ENCODE results near the gene APEH.

DNA sequence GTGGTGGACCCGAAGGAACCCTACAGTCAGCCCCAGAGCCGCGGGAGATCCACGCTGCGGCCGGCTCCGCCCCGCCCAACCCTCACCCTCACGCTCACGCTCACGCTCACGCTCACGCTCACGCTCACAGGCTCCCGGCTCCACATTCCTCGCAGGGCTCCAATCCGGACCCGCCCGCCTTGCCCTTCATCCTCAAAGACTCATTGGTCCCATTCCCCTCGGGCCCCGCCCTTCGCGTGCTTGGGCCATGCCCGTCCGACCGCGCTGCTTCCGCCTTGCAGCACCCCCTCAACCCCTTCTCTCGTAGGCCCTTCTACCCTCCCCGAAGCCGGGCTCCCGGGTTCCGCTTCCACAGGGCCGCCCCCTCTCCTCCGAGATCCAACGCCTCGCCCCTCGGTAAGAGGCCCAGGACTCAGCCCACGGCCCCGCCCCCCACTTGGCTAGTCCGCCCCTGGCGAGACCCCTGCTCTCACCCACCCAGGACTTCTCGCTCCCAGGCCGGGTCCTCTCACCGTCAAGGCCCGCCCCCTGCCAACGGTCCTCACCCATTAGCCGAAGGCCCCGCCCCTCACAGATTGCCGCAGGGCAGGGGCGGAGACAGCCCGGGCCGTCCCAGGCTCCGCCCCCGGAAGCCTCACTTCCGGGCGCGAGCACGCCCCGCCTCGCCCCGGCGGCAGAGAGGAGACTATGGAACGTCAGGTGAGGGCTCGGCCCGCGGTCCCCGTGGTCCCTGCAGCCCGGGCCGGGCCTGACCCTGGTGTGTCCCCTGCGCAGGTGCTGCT lies at the start of gene APEH:
- TF ChIP-seq CTCF (conservative IDR thresholded peaks at IDR 0.05; ENCODE audit: low read depth, low read length) (no peak), POLR2A (IDR thresholded peaks at IDR 0.05; ENCODE audit: low read depth, low read length) (peak; percentile 82), MXI1 (IDR thresholded peaks at IDR 0.05; ENCODE audit: borderline replicate concordance, low read depth, low read length) (peak; percentile 77; the same call in 1 of the 2 replicates), SMC3 (IDR thresholded peaks at IDR 0.05; ENCODE audit: low read depth, low read length) (no peak), RAD21 (IDR thresholded peaks at IDR 0.05; ENCODE audit: low read length) (no peak), CHD1 (IDR thresholded peaks at IDR 0.05; ENCODE audit: low read depth, low read length) (no peak), NFE2L2 (IDR thresholded peaks at IDR 0.05; ENCODE audit: low read depth, low read length) (no peak), CEBPB (IDR thresholded peaks at IDR 0.05; ENCODE audit: low read depth, low read length) (no peak)
- TF ChIP-seq, protein P1, sequence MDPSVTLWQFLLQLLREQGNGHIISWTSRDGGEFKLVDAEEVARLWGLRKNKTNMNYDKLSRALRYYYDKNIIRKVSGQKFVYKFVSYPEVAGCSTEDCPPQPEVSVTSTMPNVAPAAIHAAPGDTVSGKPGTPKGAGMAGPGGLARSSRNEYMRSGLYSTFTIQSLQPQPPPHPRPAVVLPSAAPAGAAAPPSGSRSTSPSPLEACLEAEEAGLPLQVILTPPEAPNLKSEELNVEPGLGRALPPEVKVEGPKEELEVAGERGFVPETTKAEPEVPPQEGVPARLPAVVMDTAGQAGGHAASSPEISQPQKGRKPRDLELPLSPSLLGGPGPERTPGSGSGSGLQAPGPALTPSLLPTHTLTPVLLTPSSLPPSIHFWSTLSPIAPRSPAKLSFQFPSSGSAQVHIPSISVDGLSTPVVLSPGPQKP (IDR thresholded peaks at IDR 0.05; ENCODE audit: borderline replicate concordance, low read depth, low read length): no peak
